Measurements from ENCODE around the gene GPR84.

Gene GPR84

DNA sequence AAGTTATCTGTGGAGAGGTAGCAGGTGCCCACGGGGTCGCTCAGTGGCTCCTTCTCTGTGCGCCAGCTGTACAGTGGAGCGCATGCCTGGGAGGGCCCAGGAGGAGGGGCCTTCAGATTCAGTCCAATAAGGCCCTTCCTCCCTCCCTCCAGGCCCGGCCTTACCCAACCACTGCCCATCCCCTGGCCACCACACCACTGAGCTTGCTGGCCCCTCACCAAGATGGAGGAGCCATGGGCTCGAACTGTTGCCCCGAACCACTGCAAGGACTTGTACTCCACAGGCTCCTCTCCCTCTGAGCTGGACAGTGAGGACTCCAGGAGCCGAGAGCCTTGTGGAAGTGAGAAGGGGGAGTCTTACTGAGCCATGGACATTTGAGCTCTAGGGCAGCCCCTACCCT lies 45.0 kb upstream of the GPR84 start:
- no peak overlapping the region for H3K4me3 ChIP-seq (ENCODE audit: low read depth, low read length)
- ChIA-PET POLR2A (interaction anchor here (0.9 to 1.3 kb wide), 3 partner anchors 9 to 12 kb away, joined by 3 to 6 read pairs (median 4); no protein-coding TSS in a partner anchor), CTCF (interaction anchor here (1.0 to 14.7 kb wide), 7 partner anchors 9 to 29 kb away, joined by 3 to 501 read pairs (median 12); no protein-coding TSS in a partner anchor)
- no peak for DNase-seq (ENCODE audit: low read depth, low spot score)
- TF ChIP-seq, protein P1, sequence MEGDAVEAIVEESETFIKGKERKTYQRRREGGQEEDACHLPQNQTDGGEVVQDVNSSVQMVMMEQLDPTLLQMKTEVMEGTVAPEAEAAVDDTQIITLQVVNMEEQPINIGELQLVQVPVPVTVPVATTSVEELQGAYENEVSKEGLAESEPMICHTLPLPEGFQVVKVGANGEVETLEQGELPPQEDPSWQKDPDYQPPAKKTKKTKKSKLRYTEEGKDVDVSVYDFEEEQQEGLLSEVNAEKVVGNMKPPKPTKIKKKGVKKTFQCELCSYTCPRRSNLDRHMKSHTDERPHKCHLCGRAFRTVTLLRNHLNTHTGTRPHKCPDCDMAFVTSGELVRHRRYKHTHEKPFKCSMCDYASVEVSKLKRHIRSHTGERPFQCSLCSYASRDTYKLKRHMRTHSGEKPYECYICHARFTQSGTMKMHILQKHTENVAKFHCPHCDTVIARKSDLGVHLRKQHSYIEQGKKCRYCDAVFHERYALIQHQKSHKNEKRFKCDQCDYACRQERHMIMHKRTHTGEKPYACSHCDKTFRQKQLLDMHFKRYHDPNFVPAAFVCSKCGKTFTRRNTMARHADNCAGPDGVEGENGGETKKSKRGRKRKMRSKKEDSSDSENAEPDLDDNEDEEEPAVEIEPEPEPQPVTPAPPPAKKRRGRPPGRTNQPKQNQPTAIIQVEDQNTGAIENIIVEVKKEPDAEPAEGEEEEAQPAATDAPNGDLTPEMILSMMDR (IDR thresholded peaks at IDR 0.05; ENCODE audit: insufficient read depth, low read length, missing control alignments): no peak

GRCh38 chr12:54407183-54407905 lies 43.1 kb upstream of the GPR84 start:
- TF ChIP-seq, protein P1 (IDR thresholded peaks at IDR 0.05; ENCODE audit: insufficient read depth, low read length, missing control alignments): no peak
- ChIA-PET POLR2A (no interaction called here), CTCF (interaction anchor here (0.7 to 14.7 kb wide), 4 partner anchors 7 to 28 kb away, joined by 3 to 501 read pairs (median 4); no protein-coding TSS in a partner anchor)
- no peak for DNase-seq (ENCODE audit: low read depth, low spot score)
- no peak overlapping the region for H3K4me3 ChIP-seq (ENCODE audit: low read depth, low read length)

DNA sequence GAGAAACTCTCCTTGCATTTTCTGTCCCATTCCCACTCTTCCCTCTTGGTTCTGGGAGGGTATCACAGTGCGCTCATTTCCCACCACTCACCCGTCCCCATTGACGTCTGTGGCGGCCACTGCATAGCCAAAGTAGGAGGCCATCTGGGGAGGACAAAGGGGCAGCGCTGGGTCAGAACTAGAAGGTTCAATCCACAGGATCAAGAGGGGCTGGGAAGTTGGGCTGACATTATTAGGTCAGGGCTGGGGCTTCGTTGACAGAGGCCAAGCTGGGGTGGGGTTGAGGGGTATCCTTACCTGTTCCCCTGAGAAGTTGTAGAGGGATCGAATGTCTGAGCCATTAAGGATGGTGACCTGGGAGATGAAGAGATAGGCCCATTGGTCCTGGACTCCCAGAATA lies 41.3 kb upstream of the GPR84 start:
- POLR2A ChIA-PET: no interaction called here
- TF ChIP-seq, protein P1 (IDR thresholded peaks at IDR 0.05; ENCODE audit: insufficient read depth, low read length, missing control alignments): no peak
- no peak overlapping the region for H3K4me3 ChIP-seq (ENCODE audit: low read depth, low read length)
- CTCF ChIA-PET: interaction anchor here (0.9 to 12.3 kb wide), 8 partner anchors 9 to 37 kb away, joined by 3 to 940 read pairs (median 46); partner anchors contain the start of genes ITGA5 and ZNF385A
- no peak for DNase-seq (ENCODE audit: low read depth, low spot score)

DNA sequence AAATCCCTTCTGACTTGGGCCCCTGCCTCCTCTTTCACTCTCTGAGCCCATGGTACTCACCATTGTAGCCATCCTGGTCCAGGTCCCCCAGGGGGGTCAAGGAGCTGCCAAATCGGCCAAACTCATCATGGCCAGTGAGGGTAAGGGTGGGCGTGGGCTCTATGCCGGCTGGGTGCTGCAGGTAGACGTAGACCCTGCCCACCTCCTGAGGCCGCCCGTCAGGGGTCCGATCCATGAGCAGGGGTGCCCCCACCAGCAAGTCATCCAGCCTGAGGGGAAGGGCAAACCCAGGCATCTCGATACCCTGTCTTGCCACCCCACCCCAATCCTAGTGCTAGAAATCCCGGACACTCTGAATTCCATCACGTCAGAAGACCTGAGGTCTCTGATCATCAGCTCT lies 40.8 kb upstream of the GPR84 start:
- TF ChIP-seq, protein P1 (IDR thresholded peaks at IDR 0.05; ENCODE audit: insufficient read depth, low read length, missing control alignments): no peak
- DNase-seq (ENCODE audit: low read depth, low spot score): no peak
- CTCF ChIA-PET: interaction anchor here (0.9 to 12.3 kb wide), 8 partner anchors 9 to 37 kb away, joined by 3 to 940 read pairs (median 46); partner anchors contain the start of genes ITGA5 and ZNF385A
- POLR2A ChIA-PET: no interaction called here
- H3K4me3 ChIP-seq (ENCODE audit: low read depth, low read length): no peak overlapping the region

DNA sequence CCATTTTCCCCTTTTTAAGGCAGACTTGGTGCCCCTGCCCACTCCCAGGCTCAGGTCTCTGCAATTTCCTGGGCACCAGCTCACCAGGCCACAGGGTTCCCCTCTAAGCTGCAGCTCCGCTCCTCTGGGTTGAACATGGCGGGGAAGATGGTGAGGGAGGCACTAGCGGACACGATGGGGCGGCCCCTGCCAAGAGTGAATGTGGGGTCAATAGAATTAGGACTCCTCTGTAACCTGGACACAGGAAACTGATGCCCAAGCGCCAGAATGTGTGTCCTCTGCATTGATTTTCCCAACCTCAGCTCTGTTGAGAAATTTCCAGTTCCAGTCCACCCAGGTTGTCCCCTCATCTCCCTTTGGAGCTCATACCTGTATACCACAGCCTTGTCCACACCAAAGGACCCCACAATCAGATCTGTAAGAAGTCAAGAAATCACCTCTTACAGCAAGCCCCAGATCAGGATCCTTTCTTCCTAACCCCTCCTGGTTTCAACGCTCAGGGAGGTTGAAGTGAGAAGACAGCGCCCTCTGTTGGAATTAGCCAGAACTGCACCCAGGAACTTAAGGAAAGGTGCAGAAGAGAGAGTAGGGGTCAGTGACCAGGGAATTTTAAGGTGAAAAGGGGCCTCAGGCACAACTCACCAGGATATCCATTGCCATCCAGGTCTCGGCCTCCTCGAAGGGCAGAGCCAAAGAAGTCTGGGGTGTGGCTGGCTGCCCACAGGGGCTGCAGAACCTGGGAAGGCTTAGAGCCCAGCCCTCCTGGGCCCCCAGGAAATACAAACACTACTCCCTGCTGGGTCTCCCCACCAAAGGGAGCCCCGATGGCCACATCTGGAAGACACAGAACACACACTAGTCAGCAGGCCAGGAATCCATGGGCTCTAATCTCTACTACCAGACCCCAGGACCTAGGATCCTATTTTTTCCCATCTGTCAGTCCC lies 40.0 kb upstream of the GPR84 start:
- no peak for DNase-seq (ENCODE audit: low read depth, low spot score)
- CTCF ChIA-PET: interaction anchor here (0.6 to 12.3 kb wide), 15 partner anchors 8 to 380 kb away, joined by 3 to 940 read pairs (median 4); partner anchors contain the start of genes ITGA5 and ZNF385A
- TF ChIP-seq, protein P1 (IDR thresholded peaks at IDR 0.05; ENCODE audit: insufficient read depth, low read length, missing control alignments): peak; percentile 76
- no peak overlapping the region for H3K4me3 ChIP-seq (ENCODE audit: low read depth, low read length)
- POLR2A ChIA-PET: interaction anchor here (0.6 kb wide), 1 partner anchor 11 kb away, joined by 3 read pairs; no protein-coding TSS in a partner anchor
